ENCODE measurements around the gene SLC5A5.

The SLC5A5 gene

DNA sequence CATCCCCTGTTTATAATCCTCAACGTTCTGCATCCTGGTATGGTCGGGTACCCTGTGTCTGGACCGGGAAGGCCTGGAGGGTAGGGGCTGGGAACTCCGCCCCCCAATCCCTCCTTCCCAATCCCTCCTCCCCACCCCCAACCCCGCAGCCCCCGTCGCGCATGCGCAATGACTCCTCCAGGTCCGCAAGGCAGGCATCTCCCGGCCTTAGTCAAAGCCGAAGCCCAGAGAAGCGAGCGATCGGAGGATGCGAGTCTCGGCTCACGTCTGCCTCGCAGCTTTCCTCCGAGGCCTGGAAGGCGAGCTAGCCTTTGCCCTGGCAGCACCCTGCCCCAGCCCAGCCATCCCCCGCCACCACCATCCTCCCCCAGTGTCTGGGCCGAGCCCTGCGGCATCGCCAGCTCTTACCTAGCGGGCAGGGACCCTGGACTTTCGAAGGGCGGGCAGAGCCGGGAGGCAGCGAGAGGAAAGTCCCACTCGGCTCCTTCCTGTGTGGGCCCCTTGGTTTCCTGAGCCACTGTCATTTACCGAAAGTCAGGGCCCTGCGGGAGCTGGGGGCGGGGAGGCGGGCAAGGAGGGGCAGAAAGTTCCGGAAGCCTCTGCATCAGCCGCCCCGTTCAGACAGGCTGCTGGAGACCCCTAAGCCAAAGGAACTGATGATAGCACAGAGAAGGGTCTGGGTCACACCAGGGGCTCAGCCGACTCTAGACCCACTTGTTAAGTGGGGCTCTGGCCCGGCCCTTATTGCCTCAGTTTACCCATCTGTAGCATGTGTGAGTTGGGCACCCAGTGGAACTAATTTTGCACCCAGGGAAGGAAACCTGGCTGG, 24.0 kb upstream of the SLC5A5 start, which contains the start of gene JAK3:
TSS of gene JAK3 (minus strand) at position 445 of the 829 bp plus-strand sequence. CDS start 3,565 bp downstream, outside the sequence.
- DNase-seq = peak; percentile 82

DNA sequence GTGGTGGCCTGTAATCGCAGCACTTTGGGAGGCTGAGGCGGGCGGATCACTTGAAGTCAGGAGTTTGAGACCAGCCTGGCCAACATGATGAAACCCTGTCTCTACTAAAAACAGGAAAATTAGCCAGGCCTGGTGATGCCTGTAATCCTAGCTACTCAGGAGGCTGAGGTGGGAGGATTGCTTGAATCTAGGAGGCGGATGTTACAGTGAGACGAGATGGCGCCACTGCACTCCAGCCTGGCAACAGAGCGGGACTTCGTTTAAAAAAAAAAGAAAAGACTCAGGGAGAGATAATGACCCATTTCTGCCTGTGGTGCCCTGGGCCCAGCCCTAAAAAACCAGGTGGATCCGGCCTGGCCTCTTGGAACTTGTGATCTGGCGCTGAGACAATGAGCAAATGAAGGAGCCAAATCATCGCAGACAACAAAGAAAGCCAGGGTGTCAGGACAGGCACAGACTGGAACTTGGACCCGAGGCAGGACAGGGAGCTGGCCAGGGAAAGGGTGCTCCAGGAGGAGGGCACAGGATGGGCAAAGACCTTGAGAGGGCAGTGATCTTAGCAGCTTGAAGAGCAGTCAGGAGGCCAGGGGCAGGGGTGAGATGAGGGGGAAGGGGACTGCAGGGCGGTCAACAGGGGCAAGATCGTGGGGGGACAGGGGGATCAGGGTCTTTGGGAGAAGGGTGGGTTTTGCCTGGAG, 23.0 kb upstream of the SLC5A5 start:
- no peak for DNase-seq

DNA sequence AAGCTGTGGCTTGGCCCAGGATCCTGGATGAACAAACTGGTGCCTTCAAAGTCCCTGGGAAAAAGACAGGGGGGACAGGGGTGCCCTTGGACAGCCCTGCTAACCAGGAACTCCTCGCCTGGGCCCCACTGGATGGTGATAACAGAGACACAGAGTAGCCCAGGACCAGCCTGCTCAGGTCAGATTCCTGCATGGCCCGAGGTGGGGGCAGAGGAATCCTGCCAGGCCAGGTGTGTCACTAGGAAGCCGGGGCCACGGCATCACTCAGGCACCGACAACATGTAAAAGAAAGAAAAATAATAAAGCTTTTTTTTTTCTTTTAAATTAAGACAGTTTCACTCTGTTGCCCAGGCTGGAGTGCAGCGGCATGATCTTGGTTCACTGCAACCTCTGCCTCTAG, 17.7 kb upstream of the SLC5A5 start:
- DNase-seq = no peak

DNA sequence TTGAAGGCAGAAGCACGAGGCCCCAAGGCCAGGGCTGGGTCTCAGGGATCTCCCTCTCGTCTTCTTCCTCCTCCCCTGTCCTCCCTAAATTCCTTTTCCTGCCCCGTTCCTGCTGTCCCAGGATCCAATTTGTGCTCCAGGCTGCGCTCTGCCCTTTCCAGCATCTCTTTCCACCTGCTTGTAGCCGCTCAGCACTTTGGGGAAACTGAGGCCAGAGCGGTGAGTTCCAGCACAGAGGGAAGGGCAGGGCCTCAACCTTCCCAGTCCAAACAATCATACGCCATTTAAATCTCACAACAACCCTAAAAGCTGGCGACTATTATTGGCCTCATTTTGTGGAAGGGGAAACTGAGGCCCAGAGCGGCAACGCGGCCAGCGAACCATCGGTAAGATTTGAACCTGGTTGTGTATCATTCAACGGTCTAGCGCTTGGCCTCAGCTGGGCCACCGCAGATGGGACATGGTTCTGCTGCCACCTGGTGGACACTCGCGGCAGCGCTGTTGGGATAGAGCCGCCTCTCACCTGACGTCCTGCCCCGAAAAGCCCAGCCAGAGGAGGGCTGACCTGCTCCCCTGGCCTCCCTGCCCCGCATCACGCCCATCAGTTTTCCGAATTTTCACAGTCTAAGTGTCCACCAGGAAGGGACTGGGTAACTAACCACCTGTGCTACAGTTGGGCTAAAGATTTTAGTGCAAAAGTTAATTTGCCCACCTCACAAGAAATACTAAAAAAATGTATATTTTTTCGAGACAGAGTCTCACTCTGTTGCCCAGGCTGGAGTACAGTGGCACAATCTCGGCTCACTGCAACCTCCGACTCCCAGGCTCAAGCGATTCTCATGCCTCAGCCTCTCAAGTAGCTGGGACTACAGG, 16.2 kb upstream of the SLC5A5 start:
- peak; percentile 55 for DNase-seq

DNA sequence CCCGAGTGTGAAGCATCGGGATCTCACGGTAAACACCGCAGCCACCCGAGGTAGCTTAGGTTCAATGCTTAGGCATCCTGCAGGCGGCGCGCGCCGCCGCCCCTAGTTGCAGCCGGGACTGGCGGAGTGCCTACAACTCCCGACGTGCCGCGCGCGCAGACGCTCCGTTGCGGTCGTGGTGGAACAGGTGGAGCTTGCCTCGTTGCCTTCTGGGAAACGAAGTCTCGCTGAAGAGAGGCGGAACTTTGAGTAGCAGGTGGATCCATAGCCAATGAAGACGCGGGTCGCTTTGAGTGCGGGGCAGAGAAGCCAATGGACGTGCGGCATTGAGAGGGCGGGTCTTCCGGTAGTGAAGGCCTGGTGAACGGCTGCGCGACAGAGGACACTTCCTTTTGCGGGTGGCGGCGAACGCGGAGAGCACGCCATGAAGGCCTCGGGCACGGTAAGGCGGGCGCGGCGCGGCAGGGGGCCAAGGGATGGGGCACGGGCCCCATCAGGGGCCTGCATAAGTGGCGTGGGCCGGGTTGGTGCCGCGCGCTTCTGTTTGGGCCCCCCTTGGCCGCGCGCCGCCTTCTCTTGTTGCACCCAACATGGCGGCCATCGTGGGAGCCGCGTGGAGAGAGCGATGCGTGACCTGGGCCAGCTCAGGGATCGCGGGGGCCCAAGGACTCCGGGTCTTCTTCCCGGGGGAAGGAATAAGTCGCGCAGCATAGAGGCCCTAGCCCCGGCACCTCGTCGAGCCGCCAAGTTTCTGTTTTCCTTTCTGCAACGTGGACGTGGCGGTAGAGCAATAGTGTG, 12.0 kb upstream of the SLC5A5 start, which contains the start of gene RPL18A:
TSS of gene RPL18A (plus strand) at position 378 of the 798 bp plus-strand sequence. CDS start at position 425, 47 bp downstream.
- DNase-seq = peak; percentile 100

DNA sequence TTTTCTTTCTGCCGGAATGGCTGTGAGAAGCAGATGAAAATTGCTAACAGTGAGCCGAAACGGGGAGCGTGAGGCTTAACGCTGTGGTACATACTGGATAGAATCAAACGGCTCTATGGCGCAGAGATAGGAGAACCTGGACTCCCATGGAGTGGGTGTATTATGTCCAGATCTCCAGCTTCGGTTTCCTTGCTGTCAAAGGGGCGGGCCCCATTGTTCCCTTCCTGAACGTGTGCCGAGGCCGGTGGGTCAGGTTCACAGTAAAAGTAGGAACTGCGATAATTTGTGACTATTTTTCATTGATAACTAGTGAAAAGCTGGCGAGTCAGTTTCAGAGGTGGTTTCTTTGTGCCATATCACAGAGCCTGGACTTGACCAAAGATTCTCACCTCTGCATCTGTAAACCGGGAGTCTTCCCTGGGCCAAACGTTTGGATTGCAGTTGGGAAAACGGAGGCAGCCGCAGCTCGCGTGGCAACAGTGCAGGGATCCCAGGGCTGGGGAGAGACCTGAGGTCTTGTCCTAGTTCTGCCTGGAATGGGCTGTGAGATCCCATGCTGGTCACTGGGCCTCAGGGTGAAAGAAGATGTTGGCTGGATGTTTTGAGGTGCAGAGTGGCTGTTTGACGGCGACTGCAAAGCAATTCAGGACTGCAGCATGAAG, 11.3 kb upstream of the SLC5A5 start:
- no peak for DNase-seq

DNA sequence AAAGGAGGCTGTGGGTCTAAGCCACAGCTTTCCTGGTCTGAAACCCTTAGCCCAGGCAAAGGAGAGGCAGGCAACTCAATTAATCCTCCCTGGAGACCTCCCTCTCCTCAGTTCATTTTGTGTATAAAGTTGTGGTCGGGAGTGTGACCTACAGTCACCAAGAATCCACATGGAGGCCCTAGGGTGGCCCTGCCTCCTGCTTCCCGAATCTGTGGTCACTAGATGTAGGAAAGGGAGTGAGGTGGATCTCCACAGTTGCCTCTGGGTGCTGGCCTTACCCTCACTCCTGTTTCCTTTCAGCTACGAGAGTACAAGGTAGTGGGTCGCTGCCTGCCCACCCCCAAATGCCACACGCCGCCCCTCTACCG, 10.8 kb upstream of the SLC5A5 start:
- DNase-seq = no peak

DNA sequence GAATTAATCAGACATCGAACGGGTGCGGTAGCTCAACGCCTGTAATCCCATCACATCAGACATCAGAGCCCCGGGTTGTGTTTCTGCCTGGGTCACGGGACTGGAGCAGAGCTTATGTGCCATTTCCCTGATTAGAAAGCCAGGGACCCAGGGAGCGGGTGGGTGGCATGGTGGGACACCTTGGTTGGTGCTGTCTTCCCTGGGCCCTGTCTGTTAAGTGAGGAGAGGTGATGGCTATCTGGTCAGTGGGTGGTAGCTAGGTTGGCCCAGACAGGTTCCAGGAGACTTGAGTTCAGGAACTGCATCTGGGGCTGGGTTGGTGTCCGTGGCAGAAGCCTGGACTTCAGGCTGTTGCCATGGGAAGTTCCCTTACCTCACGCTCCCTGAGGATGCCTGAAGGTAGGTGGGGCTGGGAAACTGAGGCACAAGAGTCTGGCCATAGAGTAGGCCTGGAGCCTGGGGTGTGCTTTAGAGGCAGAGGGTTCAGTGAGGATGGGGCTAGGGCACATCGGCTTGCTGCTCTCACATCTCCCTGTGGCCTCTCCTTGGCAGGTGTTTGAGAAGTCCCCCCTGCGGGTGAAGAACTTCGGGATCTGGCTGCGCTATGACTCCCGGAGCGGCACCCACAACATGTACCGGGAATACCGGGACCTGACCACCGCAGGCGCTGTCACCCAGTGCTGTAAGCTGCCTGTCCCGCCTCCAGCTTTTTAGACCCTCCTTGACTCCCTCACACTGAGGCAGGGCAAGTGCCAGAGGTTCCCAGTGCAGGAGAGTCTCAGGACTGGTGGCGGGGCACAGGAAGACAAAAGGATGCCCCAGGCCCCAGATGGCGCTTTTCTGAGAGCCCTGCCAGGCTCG, 10.0 kb upstream of the SLC5A5 start:
- DNase-seq = no peak

DNA sequence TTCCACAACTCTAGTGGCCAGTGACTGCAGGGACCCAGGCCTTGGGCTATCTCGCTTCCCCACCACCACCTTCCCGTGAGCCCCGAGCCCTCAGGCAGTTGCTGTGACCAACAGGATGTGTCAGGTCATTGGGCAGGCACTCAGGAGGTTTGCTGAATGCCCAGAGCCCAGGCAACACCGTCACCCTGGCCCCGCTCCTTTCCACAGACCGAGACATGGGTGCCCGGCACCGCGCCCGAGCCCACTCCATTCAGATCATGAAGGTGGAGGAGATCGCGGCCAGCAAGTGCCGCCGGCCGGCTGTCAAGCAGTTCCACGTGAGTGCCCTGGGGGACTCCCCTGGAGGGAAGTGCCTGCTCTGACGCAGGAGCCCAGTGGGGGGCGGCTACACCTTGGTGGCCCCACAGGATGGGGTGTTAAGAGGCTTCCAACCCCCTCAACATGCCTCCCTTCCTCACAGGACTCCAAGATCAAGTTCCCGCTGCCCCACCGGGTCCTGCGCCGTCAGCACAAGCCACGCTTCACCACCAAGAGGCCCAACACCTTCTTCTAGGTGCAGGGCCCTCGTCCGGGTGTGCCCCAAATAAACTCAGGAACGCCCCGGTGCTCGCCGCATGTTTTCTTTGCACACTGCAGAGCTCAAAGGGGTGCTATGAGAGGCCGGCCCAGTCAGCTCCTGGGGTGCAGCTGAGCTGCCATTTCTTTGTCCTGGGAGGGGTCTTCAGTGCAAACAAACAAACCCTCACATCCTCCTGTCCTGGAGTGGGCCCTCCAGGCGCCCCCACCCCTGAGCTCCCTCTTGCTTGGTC, 8.8 kb upstream of the SLC5A5 start:
- DNase-seq = no peak

DNA sequence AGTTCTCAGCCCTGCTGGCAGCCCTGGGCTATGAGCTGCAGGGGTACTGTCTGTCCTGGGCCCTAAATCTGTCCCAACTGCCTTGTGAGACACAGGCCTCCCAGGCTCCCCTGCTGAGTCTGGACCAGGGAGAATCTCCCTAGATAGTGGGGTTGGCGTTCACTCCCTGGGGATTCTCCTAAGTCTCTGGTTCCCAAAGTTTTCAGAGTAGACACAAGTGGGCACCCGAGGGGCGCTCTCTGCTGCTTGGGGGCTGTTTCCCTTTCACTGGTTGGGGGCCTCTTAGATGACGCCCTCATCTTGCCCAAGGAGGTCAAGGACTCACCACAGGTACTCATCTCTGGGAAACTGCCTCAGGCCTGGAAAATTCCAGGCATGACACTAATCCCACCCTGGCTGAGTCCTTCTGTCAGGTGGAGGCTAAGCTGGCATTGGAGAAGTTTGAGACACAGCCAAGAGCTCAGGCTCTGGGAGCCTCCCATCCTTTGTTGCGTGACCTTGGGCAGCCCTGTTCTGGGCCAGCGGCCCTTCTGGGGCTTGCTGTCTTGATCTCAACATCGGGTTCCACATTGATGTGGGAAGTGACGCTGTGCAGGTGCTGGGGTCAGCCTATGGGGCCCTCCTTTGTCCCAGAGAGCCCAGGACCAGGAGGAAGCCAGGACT, 8.1 kb upstream of the SLC5A5 start:
- DNase-seq = no peak

DNA sequence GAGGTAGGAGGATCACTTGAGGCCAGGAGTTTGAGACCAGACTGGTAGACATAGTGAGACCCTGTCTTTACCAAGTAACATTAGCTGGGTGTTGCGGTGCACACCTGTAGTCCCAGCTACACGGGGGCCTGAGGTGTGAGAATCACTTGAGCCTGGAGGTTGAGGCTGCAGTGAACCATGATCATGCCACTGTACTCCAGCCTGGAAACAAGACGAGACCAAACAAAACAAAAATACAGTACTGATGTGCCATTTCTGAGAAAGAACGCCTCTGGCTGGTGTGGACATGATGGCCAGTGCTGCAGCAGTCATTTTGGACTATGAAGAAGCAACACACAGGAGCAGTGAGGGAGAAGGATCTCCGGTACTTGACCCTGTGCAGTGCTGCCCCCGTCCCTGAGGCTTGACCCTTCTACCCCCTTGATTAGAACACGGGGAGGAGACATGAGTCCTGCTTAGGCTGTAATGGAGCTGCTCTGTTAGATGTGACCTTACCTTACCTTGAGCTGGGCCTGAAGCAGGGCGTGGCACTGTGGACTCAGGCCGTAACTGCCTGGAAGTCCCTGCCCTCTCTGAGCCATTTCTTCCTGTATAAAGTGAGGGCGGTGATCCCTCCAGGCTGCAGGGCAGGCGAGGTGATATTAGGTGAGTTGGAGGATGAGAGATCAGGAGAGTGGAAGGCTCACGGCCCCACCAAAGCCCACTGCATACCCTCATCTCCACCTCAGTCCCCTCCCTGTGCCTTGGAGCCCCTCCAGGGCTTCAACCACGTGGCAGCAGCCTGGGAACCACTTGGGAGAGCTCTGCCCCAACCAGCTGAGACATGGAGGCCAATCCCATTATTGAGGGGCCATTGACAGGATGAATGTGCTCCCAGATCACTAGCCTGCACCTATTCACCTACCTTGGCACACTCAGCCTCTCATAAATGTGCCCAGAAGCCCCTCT, 6.1 kb upstream of the SLC5A5 start:
- no peak for DNase-seq

DNA sequence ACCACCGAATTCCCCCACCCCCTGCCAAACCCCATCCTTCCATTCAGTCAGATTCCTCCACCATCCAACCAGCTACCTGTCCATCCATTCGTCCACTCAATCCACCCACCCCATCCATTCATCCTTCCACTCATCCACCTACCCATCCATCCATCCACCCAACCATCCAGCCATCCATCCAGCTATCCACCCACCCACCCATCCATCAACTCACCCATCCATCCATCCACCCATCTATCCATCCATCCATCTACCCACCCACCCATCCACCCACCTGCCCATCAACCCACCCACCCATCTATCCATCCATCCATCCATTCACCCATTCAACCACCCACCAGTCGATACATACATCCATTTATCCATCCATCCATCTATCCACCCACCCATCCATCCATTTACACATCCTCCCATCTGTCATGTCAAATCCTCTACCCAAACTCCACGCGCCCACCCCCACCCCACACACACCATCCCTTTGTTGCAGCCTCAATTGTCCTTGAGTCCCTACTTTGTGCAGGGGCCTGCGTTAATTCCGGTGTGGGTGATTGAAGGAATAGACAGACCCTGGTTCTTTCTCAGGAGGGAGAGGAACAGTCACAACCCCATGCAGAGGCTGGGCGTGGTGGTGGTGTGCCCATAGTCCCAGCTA, 5.3 kb upstream of the SLC5A5 start:
- no peak for DNase-seq

DNA sequence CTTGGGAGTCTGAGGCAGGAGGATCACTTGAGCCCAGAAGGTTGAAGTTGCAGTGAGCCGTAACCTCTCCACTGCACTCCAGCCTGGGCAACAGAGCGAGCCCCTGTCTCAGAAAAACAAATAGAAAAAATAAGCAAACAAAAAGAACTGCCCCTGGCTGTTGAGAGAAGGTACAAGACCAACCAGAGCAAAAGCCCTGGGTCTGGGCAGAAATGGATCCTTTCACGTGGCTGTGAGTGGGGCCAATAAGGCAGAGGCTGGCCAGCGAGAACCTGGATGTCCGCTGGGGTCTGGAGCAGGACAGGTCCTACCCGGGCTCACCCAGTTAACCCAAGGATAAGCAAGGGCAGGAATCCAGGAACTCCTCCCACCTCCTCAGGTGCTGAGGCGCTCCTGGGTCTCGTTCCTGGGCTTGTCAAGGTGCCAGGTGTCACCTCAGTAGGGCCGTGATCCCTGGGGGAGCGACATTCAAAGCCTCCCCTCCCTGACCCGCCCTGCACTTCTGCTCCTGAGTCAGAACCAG, 4.7 kb upstream of the SLC5A5 start:
- DNase-seq = no peak

DNA sequence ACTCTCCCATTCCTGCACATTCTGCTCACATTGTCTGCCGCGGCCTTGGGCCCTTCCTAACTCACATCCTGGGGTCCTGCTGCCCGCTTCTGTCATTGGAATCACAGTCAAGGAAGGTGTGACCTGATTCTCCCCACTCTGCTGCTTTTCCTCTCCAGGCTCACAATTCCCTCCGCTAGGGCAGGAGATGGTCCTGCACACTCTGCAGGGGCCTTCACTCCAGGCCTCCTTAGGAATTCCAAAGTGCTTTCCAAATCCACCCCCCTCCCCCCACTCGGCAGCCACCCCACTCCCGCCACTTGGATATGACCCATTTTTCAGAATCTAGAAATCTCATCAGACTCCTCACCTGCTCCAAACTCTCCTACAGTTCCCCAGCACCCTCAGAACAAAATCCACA, 3.1 kb upstream of the SLC5A5 start:
- no peak for DNase-seq

DNA sequence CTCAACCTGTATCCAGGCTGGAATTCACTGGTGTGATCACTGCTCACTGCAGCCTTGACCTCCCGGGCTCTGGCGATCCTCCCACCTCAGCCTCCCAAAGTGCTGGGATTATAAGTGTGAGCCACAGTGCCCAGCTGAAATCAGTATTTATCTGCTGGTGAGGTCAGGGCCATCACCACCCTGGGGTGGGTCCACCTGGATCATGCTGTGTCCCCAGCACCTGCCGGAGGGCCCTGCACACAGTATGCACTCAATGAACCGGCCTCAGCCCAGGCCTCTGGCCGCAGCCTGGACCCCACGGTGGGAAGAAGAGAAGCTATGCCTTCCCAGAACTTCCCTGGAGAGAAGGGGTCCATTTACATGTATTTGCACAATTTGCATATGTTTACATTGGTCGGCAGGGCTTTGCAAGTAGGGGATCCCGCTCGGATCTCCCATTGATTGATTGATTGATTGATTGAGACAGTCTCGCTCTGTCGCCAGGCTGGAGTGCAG, 2.6 kb upstream of the SLC5A5 start:
- no peak for DNase-seq

DNA sequence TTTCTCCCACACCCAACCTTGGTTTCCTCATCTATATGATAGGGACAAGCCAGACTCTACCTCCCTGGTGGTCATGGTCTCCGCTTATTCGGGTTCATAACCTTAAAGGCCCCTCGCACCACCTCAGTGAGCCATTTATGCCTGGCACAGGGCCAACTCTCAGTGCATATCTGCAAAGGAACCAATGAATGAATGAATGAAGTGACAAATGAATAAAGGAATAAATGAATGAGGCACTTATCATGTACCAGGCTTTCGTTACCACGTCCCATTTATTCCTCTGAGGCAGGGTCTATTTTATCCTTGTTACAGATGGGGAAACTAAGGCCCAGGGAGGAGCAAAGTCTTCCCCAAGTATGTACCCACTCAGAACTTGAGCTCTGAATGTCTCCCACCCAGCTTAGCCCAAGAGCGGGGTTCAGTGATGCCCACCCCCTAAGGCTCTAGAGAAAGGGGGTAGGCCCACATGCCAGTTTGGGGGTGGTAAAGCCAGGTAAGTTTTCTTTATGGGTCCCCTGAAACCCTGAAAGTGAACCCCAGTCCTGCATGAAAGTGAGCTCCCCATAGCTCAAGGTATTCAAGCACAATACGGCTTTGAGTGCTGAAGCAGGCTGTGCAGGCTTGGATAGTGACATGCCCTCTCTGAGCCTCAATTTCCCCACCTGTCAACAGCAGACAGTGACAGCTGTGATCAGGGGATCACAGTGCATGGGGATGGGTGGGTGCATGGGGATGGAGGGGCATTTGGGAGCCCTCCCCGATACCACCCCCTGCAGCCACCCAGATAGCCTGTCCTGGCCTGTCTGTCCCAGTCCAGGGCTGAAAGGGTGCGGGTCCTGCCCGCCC, 490 bp upstream of the SLC5A5 start:
- DNase-seq = no peak

Measured in fibroblast of skin of right quadriceps (primary cell).